Stomach (tissue), 4 donors: ENCODE results near the gene ATP2B2.

Experiments used
- CTCF ChIP-seq, 7 experiments: fragments of 450-650 bp in 4 of 7; fragments of 200-600 bp in 3 of 7; sonication (generic) in 3 of 7; IDR thresholded peaks; one replicate each; pipeline ENCODE4 v1.5.1; 2016 to 2019; ENCODE audit warnings: antibody characterized with exemption in 7 of 7, control low read depth in 2 of 7, mild to moderate bottlenecking in 1 of 7
- POLR2A ChIP-seq, 4 donors: fragments of 450-650 bp; IDR thresholded peaks; one replicate each; pipeline ENCODE4 v1.6.1; 2016; ENCODE audit warnings: antibody characterized with exemption in 4 of 4, control low read depth in 2 of 4, mild to moderate bottlenecking in 1 of 4, moderate library complexity in 1 of 4
- POLR2AphosphoS5 ChIP-seq, 3 donors: sonication (generic); formaldehyde crosslinking; IDR thresholded peaks; one replicate each; pipeline ENCODE4 v1.6.1; 2016; ENCODE audit warnings: antibody characterized with exemption in 3 of 3

DNA sequence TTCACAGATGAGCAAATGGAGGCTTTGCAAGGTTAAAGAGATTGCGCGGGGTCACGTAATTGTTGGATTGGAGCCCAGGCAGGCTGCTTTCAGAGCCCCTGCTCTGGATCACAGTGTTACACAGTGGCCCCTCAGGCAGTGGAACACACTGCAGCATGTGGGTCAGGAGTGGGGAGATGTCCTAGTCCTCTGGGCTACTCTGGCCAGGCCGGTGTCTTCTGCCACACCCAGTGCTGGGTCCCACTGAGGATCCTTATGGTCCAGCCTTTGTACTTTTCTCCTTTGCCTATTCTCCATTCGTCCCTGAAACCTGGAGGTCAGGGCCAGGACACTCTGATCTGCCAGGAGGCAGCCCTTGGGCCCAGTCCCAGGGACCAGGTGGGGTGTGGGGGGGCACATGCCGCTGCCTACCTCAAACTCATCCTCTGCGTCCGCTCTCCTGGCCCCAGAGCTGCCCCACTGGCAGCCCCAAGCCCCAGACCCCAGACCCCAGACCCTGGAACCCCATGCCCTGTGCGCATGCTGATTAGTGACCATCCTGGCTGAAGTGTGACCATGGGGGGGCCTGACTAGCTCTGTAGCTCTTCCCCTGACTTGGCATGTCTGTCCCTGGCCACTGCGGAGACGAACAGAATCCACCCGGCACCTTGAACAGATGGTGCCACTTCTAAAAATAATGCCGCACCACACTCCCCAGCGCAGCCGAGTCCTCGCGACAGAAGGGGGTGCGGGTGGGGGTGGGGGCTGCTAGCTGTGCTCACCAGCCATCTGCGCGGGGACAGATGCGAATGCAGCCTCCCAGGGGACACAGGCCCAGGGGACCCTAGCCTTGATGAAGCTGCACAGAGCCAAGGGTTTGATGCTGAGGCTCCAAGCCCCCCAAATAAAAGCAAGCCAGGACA lies 41.6 kb downstream of the ATP2B2 start:
- no peak for TF ChIP-seq POLR2AphosphoS5 (IDR thresholded peaks at IDR 0.05)
- no peak for TF ChIP-seq POLR2A (IDR thresholded peaks at IDR 0.05)
- TF ChIP-seq CTCF (IDR thresholded peaks at IDR 0.05) = no peak
